GM21528 (cell line): ENCODE results near the gene NHERF1.
A peak's percentile ranks its signal among the peaks of the same experiment; 100 is the strongest.

Experiments used
- ATAC-seq: cut with Tn5 transposase; IDR thresholded peaks from one replicate; pipeline ENCODE4 v1.9.1; 2021; ENCODE audit warnings: mild to moderate bottlenecking, moderate library complexity; ENCODE audit not compliant: unreplicated experiment, low FRiP score

The NHERF1 gene

DNA sequence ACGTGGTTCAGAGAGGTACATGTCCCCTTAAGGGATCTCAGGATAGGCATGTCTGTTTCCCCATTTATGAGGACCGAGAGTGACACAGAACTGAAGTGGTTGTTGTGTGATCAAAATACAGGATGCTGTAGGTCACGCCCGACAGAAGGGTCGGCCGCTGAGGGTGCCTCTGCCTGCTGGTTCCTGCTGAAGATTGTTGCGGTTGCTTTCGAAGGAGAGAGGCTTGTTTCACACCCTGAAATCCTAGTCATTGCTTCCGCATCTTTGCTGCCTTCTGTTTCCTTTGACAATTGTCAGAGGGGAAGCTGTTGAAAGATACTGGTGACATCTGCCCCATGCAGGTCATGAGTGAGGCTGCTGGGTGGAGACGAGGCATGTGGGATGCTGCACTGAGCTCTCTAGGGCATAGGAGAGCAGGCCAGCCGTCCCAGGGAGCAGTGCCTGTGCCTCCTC lies 31.5 kb downstream of the NHERF1 start:
- ATAC-seq: peak; percentile 44

DNA sequence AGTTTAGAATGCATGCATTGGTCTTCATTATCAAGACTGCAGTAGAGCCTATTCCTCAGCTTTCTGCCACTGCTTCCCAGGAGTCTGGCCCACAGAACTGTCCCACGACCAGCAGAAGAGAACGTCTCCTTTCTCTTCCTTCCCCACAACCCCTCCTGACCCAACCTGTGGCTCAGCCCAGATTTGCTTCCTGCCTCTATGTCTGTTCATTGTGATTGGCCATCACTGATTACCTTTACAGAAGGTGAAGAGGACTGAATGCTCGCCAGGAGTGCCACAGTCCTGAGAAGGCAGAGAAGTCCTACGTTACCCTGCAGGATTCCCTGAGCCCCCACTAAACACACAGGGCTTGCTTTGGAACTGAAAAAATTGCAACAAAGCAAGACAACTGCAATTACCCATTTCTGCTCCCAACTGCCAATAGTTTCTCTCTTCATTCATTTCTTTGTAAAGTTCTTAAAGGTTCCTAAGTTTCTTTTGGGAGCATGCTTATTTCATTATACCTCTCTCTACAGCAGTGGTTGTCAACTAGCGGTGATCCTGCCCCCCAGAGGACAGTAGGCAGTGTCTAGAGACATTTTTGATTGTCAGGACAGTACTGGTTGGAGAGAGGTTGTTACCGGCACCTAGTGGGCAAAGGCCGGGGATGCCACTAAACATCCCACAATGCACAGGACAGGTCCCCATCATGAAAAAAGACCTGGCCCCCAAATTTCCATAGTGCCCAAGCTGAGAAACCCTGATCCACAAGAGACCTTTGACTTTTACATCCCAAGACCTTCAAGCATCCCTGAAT lies 32.2 kb downstream of the NHERF1 start:
- ATAC-seq: no peak

DNA sequence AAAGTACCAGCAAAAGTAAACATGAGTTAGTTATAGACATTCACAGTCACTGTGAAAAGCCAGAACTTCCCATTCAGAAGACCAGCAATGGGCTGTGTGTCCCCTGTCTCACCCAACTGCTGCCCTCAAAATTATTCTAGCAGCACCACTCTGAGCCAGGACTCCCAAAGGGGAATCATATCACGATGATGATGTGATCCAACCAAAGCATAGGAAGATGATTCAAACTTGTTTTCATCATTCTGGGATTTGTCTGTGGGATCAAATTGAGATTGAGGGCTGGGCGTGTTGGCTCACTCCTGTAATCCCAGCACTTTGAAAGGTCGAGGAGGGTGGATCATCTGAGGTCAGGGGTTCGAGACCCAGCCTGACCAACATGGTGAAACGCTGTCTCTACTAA lies 34.1 kb downstream of the NHERF1 start:
- ATAC-seq: no peak

DNA sequence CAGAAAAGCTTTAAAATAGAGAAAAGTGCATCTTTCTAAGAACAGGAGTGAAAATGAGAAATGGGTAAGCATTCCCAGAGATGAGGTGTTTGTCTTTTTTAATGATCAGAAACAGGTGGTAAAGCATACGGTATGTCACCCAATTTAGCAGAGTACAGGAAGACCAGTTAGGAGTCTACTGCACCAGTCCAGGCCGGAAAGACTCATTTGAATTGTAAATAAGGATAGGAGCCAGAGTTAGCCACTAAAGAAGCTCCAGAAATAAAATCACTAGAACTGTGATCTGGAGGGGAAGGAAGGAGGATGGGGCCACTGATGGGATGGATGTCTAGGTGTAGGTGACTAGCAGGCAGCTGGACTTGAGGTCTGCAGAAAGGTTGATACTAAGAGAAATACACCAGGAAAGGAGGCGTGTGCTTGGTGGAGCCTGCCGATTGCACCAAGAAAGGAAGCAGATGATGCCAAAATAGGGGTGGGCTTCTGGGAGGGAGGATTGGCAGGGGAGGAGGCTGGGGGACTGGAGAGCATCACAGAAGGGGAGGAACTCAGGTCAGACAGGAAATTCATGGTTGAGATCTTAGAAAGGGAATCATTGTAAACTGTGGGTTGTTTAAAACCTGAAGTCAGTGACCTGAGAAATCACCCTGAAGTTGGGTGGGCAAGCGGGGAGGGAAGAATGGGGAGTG lies 35.8 kb downstream of the NHERF1 start:
- no peak for ATAC-seq

DNA sequence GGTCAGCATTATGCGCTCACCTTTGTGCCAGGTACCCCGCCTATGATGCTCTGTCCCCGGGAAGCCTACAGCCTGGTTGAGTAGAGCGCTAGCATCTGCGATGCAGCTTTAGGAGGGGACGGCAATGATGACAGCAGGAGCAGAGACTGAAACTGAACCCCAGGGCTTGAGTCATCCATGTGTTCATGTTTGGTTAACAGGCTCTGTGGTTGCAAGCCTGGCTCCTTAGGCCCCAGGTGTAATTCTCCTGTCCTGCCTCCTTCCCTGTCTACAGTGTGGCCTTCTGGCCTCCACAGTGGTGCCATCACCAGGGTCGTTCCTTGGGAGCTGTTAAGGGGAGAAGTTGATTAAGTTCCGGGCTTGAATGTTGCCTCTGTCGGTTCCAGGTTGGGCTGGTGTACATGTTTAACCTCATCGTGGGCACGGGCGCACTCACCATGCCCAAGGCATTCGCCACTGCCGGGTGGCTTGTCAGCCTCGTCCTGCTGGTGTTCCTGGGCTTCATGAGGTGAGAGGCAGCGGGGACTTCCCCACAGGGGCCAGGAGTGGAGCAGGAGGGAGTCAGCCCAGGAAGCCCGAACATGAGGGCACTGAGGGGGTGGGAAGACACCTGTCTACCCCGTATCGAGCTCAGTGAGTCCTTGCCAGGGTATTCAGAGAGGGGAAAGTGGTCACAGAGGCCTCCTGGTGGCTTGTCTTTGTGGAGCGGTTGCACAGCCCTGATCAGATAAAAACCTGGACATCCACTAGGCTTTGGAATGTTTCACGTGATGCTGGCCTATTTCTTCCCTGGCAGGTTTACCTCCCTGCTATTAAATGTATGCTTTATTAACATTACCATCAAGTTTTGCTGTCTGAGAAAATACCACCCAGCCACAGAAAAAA lies 36.9 kb downstream of the NHERF1 start:
- ATAC-seq: no peak

DNA sequence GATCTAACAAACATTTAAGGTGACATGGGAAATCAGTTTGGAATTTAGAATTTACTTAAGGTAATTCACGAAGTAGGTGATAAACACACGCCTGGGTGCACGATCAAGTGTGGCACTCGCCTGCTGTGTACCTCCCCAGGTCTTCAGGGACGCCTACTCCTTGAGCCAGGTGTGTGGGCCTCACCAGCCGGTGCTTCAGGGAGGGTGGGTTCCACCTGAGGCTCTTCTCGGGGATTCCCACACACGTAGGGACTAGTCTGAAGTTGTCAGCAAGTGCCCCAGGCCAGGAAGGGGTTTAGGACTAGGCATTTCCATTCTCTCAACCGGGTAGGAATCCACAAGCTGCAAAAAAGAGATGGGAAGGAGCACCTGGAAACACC lies 37.5 kb downstream of the NHERF1 start:
- no peak for ATAC-seq

DNA sequence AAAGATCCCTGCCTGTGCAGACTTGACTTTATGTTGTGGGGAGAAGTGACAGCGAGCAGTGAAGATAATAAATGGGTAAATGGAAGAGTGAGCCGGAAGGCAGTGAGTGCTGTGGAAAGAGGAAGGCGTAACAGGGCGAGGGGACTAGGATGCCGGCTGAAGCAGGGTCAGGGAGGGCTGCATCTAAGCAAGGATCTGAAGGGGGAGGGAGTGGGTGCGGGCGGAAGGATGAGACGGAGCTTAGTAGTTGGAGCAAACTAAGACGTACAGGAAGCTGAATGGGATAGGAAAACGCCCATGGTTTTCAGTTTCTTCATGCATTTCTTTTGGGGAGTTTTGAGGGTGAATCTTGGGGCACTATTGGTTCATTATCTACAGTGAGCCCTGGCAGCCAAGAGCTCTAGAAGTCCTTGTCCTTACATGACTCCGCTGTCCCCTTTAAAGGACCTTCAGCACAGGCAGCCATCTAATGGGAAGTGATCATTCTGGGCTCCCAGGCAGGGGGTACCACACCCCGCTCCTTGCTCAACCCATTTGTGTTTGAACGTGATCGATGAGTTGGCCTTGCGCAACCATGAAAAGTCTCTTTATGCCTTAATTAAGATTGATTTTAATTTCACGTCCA lies 38.1 kb downstream of the NHERF1 start:
- ATAC-seq: no peak

DNA sequence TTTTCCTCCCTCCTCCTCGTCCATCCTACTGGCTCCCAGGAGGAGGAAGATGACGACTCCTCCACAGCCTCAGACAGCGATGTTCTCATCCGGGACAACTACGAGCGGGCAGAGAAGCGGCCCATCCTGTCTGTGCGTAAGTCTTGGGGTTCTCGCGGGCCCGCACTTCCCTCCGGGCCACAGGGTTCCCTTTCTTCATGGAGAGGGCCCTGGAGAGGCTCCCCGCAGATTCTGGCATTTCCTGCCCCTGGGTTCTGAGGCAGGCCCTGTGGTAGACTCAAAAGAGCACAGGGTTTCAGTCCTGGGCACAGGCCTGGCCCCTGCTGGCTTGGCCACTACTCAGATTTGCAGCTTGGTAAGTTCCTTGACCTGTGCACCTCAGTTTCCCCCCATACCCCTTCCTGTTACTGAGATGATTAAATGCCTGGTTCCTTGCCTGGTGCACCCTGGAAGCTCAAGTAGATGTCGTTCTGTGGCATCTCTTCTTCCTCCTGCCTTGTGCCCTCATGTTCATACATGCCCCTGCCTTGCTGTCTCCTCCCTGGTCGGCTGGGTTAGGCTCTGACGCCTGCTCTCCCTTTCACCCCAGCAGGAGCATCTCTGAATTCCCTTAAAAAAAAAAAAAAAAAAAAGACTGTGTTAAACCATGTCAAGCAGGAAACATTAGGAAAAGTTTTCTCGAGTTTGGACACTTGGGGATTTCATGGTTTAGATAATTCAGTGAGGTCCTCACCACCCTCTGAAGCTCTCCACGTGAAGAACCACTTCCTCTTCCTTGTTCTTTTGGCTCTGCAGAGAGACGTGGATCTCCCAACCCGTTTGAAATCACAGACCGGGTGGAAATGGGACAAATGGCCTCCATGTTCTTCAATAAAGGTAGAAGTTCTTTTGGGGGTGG lies 42.0 kb downstream of the NHERF1 start:
- no peak for ATAC-seq

DNA sequence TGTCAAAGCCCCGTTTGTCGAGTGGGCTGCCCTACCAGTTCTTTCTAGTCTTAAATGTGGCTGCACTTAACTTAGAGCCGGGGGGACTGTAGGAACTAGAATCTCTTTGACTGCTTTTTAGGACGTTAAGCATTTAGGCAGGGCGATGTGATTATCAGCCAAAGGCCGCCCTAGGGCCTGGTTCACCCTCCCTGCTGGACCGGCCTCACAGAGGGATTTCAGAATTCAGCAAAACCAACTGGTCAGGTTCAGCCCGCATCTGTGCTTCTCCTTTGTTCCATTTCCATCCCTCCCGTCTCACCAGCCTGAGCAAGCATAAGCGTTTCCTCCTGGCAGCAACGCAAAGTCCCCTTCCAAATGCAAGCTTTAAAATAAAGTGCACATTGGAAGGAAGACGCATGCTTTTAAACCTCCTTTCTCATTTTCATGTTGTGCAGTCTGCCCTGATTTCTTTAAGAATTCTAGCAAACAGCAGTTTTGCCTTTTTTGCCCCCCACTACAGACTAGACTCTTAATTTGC lies 44.2 kb downstream of the NHERF1 start:
- no peak for ATAC-seq

DNA sequence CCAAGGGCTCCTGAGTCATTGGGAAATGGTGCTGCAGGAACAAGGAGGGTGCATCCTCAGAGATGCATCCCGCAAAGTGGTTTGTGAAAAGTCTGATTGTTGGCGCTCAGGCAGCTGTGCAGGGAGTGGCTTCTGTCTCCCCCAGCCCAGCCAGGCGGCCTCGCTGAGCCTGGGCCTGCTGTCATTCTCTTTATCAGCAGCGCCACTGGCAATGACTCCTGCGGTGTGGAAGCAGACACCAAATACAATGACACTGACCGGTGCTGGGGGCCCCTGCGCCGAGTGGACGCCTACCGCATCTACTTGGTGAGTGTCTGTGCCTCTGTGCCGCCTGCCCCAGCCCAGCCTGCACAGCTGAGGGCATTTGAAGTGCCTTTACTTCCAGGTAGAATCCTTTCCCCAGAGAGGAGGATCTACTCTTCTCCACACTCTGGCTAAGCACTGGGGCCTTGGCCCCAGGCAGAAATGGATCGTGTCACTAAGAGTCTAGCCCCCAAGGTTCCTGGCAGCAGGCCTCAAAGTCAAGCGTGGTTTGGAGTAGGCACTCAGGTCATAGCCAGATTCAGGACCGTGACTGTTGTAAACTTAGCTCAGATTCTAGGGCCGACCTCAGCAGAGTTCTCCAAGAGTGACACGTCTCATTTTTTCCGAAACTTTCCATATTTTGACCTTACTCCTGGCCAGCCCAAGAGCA lies 47.0 kb downstream of the NHERF1 start:
- ATAC-seq: no peak

DNA sequence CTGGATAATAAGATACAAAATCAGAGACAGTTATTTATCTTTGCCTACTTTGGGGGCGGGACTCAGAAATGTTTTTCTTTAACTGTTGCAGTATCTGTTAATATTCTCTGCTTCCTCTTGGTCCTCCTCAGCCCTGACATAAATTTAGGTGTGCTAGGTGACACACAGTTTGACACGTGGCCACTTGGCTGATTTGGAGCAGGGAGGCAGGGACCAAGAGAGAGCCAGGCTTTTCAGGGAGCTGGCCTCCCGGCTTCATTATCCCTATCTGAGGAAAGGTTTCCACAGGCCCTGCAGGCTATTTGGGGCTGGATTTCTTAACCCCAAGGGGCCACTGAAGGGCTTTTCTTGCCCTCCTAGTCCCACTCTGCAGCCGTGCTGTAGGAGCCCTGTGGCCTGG lies 47.8 kb downstream of the NHERF1 start:
- ATAC-seq: no peak

DNA sequence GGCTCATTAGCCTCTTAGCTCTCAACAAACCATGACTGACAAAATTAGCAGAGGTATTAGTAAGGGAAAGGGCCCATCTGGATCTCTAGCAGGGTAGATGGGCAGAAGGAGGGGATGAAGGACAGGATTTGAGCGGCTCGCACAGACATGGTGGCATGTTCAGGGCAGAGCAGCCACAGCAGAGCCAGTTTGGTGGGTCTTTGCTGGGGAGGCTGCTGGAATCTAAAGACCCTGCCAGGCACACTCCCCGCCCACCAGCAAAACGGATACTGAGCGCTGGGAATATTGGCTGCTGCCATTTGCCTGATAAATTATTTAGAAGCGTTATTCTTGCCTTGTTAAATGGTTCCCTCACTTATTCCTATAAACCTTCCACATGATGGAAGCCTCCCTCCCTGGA lies 48.4 kb downstream of the NHERF1 start:
- no peak for ATAC-seq

DNA sequence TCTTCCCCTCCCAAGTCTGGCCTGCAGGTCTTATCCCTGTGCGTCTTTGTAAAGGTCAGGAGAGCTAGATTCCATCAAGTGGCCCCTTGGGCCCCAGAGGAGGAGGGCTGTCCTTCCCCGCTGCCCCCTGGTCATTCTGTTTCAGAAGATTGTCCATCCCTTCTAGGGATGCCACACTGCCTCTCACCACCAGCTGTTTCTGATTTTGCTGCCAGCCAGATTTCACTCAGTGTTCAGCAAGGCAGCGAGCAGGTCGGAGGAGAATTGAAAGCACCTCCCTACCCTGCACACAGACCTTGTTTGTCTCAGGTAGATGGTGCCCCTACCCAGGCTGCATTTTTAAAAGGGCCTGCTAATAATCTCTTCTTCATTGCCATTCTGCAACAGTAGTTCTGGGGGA lies 49.4 kb downstream of the NHERF1 start:
- ATAC-seq: no peak

DNA sequence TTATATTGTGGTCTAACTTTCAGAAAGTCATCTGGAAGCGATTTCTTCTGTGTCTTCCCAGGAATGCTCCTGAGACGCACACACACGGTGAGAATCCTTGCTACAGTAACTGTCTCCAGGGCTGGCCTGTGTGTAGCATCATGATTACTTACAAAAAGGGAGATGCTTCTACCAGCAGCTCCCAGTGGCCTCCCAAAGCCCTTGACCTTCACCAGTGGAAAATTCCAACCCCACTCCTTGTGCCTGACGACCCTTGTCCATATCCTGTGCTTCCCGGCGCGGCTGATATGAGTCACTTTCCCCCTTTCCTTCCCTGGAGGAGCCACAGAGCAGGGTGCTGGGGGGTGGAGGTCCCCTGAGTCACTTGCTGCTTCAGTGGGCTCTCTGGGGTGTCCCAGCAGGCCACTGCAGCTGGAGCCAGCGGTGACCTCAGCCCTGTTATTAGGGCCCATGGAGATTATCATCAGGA lies 49.8 kb downstream of the NHERF1 start:
- no peak for ATAC-seq

DNA sequence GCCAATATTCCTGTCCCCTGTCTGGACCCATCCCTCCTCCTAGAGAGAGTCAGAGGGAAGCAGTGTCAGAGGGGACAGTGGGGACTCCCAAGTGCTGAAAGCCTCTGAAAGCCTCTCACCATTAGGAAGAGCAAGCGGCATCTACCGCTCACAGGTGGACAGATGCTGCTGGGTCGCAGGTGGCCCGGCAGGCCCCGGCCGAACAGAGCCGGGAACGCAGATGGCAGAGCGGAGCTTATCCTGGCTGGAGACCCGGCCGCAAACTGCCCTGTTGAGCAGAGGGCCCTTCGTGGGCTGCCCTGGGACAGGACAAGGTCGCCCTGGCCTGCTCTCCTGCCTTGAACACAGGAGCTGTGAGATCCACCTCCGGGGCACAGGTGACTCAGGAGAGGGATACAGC lies 50.7 kb downstream of the NHERF1 start:
- no peak for ATAC-seq

DNA sequence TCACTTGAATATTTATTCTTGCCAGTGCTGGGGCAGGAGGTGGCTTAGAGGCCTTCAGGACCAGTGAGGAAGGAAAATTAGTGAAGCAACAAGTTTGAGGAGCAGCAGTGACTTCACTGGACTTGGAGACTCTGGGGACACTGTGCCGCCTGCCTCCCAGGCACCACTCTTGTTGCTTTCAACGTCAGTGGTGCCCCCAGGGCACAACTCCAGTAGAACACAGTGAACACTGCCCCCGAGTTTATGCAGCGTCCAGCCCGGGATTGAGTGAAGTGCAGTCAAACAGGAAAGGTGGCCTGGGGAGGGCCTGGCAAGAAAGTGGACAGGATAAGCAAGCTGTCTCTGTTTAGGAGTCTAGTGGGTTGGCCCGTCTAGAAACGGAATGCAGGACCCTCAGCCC lies 52.1 kb downstream of the NHERF1 start:
- ATAC-seq: no peak

DNA sequence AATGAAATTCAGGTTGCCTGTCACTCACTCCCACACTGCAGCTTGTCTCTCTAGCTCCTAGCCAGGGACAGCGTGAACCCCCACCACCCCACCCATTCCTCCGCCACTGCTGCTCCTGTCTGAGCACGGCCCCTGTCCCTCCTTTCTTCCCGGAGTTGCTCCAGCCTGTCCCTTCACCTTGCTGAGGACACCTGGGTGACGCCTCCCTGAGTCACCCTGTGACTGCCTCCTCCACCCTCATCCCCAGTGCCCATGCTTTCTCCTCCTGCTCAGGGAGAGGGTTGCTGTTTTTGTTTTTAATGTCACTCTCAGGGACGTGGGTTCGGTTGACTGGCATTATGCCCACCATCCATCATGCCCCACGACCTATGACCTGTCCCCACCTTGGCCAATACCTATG lies 53.5 kb downstream of the NHERF1 start:
- no peak for ATAC-seq

DNA sequence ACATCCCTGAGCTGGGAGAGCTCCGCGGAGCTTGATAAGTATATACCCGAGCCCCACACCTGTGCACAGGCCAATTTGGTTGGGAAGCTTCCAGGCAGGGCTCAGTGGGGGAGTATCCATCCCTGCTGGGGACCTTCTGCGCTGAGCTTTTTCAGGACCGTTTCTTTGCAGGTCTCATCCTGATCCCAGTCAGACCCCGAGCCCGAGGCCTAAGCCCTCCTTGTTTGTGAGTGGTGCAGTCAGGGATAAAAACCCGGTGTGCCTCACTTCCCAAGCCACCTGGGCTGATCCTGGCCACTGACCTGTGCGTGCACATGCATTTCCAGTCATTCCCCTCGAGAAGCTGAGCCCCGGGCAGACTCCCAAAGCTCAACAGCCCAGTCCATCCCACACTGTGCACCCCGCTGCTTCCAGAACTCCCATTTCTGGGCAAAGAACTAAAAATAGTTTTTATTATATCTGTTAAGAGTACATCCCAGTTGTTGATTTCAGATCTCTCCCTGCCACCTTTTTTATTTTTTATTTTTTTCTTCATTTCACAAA lies 55.0 kb downstream of the NHERF1 start:
- ATAC-seq: no peak

DNA sequence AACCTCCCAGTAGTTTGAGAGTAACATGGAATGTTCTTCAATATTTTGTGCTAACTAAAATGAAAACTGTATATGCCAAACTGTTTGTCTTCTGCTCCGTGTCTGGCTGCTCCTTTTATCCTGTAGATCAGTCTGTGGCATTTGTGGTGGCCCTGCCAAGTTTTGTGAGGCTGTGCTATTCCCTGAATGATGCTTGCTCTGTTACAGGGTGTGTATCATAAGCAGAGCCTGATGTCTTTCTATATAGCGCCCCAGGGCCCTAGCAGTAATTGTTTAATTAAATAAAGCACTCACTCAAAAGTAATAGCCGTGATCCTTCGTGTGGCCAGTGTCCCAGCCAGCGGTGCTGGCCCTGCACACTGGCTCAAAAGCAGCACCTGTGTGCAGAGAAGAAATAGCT lies 55.5 kb downstream of the NHERF1 start:
- ATAC-seq: no peak
